GM12892 (cell line): ENCODE results near the gene SLN.

Source experiments
- POLR2A ChIP-seq: IDR thresholded peaks from 2 replicates; pipeline ENCODE4 v1.6.1; 2011; ENCODE audit warnings: low read depth, low read length, control low read depth
- TAF1 ChIP-seq: IDR thresholded peaks from 2 replicates; pipeline ENCODE4 v1.6.1; 2011; ENCODE audit warnings: low read depth, mild to moderate bottlenecking, control low read depth, low read length, borderline replicate concordance

- no peak for TF ChIP-seq POLR2A
- no peak for TF ChIP-seq TAF1
Observed at GRCh38 chr11:107699371-107700285, 12.2 kb downstream of the SLN start.
